Kidney tubule cell (primary cell): ENCODE data around the gene SAA2.
"Not testable (repeated sequence)": the region's sequence is repeated elsewhere in the genome, so short reads cannot be mapped to it uniquely, and the experiment has no call there.

Source experiments
- DNase-seq: peaks from one replicate; pipeline ENCODE4 v3.0.0-alpha.2; 2018; ENCODE audit warnings: low spot score

The SAA2 gene

DNA sequence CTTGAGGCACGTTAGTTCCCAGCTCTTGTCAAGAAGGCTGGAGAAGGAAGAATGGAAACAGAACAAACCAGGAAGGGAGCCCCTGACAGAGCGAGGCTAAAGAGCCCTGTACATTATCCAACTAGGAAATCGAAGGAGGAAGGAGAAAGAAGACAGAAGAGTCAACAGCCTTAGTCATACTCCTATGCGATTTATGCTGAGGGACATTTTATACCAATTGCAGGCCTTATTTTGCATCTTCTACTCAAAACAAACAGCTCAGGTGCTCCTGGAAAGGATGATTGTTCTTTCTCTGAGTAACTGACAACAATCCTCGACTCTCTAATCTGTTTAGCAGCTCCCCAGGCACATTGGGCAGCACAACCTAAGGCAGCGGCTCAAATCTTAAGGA lies 1.3 kb downstream of the SAA2 start:
- DNase-seq = not testable (repeated sequence)

DNA sequence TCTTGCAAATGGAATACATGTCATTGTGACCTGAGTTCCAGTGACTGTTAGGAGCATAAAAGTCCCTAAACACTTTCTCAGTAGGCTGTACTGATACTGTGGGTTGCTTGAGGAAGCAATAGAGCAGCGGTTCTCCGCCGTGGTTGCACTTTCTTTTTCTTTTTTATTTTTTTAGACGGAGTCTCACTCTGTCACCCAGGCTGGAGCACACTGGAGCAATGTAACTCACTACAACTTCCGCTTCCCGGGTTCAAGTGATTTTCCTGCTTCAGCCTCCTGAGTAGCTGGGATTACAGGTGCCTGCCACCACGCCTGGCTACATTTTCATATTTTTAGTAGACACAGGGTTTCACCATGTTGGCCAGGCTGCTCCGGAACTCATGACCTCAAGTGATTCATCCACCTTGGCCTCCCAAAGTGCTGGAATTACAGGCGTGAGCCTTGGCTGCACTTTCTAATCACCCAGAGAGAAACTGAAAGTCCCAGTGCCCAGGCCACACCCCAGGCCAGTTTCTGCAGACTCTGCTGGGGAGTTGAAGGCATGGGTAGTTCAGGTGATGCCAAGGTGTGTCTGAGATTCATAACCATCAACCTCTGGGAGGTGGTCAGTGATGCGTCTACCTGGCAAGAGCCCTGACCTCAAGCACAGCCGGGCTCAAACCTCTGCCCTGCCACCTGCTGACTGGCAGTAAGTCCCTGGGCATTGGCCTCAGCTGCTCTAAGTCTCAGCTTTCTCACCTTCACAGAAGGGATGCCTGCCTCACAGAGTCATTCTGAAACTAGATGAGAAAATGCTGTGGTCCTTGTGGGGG lies 1.9 kb downstream of the SAA2 start:
- peak; percentile 61 for DNase-seq

DNA sequence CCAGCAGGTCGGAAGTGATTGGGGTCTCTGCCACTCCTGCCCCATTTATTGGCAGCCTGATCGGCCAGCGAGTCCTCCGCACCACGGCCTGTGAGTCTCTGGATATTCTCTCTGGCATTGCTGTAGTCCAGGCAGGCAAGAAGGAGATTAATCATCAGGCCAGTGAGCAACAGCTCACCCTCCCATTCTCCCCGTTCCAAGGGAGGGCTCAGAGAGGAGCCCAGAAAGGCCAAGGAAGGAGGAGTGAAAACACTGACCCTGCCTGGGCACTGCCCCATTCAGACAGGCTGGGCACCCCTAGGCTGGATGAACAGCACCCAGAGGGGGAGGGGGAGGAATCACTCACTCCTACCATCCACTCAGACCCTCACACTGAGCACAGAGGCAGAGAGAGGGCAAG lies 3.1 kb downstream of the SAA2 start:
- peak; percentile 72 for DNase-seq

DNA sequence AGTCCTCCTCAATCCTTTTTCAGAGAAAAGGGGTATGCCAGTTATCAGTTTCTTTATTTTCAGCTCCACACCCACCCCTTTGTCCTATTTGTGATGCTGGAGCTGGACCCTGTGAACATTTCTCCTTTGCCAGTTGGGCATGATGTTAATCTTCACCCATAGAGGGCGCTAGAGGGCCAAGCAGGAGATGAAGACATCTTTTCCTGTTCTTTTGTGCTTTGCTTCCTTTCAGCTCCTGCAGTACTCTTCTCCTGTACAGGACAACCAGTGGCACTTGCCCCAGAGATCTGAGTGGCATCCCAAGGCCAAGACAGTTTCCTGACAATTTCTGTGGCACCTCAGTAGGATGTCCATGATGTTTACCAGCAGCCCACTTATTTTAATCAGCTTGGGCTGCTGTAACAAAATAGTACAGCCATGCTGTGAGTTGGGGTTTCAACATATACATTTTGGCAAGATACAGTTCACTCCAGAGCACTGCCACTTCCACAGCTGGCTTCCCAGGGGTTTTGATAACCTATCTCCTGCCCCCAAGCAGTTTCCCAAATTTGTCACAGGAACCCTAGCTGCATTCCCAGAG lies 4.6 kb downstream of the SAA2 start:
- peak; percentile 83 for DNase-seq

DNA sequence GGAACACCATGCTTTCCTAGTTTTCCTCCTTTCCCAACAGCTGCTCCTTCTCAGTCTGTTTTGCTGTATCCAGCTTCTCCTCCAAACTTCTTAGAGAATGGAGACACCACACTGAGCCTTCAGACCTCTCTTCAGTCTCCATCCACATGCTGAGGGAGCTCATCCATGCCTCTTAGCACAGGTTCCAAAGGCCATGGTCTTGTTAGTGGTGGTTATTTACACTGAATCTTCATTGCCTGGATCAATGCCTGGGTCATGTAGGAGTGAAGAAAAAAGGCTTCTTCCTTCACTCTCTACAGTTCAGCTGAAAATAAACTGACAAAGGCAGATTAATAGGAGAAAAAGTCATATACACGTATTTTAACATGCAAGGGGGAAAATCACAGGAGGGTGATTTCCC lies 8.8 kb downstream of the SAA2 start:
- DNase-seq = no peak

DNA sequence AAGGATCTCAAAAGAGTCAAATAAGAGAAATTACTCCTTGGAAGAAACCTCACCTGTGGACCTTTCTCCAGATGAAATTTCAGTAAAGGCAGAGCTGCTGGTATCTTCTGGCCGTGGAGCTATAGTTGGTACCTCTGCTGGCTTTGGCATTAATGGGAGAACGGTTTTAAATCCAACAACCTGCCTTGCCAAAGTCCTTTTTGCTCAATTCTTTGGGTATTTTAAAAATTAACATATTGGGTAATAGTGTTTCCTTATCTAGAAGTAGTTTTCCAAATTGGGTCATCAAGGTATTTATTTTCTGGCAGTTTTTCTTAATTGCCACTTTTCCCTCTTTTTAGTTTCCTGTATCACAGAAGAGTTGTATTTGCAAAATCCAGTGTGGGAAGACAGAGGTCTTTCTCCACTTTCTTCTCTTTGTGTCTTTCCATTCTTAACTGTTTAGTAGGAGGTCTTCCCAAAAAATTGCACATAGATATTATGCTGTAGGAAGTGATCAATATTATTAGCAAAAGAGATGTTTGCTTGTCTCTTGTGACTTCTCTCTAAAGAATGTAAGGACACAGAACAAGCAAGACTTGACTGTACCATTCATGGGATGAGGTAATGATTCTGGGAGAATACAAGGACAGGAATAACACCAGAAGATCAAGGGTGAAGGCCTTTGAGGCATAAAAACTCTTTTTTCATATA lies 11.7 kb downstream of the SAA2 start, which contains the start of gene SAA4:
Gene SAA4, minus strand, starts transcription at position 139 of the 693 bp plus-strand sequence. CDS start 876 bp downstream, outside the sequence.
- DNase-seq = peak; percentile 23

DNA sequence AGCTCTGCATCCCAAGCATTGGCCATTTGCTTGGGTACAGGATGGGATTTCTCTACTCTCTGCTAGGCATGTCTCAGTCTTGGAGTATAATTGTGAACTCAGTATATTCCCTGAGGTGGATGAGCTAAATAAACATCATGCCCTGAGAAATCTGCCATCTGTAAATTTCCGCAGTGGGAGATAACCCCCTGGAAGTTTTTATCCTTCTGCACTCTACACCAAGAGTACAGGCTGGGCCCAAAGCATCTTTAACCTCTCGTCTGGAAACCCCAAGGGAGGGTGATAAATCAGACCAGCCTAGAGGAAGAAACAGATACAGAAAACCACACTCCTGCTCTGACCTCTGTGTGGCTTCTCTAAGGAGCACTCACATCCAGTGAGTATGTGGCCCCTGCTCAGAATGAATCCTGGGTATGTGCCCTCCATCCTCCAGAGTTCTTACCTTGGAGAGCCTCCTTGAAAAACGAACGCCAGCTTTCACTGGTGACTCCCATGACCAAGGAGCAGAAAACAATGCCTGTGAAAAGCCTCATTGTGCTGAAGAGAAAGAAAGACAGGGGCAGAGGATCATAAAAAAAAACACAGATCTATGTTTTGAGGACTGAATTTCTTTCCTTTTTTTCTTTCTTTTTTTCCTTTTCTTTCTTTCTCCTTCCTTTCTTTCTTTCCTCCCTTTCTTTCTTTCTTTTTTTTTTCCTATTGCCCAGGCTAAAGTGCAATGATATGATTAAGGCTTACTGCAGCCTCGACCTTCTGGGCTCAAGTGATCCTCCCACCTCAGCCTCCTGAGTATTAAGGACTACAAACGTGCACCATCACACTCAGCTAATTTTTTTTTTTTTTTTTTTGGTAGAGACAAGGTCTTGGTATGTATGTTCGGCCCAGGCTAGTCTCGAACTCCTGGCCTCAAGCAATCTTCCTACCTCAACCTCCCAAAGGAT lies 12.8 kb downstream of the SAA2 start:
- no peak for DNase-seq

DNA sequence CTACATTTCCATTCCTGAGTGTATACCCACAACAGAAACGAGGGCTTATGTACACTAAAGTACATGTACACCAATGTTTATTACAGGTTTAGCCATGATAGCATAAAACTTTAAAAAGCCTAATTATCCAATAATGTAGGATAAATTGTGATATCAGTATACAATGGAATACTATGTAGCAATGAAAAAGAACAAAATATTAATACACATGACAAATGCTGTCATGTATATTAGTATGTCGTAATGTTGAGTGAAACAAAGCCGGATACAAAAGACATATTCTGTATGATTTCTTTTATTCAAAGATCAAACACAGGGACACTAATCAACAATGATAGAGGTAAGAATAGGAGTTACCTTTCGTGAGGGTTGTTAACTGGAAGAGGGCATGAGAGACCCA lies 14.6 kb downstream of the SAA2 start:
- DNase-seq = no peak

DNA sequence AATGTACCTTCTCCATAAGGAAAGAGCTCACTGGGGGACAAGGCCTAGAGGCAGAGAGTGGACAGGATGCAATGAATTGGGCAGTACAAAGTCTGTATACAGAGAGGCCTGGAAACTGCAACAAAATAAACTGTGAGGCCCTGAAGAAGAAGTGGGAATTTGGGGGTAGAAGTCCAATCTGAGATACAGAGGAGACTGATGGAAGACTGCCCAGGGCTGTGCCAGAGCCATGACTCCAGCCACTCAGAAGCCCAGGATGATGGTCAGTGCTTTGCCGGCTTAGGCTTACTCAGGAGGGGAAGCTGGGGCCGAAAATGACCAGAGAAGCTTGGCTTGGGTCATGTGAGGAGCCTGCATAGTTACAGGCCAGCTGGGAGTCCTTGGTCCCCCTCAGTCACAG lies 17.6 kb downstream of the SAA2 start:
- DNase-seq = no peak

DNA sequence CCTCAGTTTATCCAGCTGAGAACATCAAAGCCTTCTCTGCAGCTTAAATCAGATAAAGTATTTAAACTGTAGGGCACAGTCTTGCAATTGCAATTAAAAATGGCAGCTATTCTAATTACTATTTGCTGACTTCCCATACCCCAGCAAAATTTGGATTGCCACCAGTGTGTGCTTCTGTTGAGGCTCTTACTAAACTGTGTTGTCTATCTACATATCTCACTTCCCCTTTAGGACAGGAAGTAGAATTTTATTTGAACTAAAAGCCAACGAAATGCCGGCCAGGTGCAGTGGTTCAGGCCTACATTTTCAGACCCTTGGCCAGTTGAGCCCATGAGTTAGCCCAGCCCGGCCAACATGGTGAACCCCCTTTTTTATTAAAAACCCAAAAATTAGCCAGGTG lies 19.0 kb downstream of the SAA2 start:
- DNase-seq = no peak

DNA sequence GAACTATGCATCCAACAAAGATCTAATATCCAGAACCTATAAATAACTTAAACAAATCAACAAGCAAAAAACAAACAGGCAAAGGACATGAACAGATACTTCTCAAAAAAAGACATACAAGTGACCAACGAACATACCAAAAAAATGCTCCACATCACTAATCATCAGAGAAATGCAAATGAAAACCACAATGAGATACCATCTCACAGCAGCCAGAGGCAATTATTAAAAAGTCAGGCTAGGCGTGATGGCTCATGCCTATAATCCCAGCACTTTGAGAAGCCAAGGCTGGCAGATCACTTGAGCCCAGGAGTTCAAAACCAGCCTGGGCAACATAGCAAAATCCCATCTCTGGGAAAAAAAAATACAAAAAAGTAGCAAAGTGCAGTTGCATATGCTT lies 22.6 kb downstream of the SAA2 start:
- no peak for DNase-seq

DNA sequence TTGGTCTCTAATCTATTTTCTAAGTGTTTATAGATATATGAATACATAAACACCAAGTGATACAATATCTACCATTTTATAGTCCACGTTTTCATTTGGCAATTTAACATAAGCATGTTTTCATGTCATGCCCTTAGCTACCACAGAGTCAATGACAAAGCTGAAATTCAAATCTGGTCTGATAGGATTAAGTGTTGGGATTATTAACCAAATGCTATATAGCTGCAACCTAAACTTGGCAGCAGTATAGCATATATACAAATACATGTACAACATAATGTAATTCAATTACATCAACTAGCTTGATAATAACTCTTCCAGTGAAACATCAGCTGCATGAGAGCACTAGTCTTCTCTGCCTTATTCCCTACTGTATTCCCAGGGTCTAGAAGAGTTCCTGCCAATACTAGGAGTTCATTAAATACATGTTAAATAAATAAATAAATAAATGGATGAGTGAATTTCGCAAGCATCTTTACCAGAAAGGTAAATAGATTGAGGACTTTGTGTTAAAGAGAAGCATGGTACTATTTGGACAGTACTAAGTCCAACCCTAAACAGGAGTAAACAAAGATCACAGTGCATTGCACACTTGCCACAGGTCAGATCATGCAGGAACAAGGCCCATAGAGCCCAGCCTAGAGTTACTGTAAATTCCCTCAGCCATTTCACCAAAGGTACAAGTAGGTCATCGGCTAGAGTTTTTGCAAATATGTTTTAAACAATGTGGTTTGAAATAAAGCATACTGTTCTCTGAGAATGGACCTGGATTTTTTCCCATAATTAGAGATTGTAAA lies 24.7 kb downstream of the SAA2 start:
- DNase-seq = no peak

DNA sequence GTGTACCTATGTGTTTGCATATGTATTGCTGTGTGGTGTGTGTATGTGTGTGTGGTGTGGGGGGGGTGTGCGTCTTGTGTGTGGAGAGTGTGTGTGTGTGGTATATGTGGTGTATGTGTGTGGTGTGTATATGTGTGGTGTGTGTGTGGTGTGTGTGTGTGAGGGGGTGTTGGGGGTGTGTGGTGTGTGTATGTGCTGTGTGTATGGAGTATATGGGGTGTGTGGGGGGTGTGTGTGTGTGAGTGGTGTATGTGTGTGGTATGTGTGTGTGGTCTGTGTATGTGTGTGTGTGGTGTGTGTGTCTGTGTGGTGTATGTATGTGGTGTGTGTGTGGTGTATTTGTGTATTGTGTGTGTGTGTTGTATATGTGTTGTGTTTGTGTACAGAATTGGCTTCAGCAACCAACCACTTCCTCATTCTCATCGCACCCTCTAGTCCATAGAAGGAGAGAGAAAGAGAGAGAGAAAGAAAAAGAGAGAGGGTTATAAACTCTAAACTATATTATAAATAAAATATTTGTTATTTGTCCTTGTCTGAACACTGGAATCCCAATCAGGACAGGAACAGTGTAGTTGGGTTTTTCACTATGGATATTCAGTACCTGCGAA lies 25.6 kb downstream of the SAA2 start:
- DNase-seq = no peak

DNA sequence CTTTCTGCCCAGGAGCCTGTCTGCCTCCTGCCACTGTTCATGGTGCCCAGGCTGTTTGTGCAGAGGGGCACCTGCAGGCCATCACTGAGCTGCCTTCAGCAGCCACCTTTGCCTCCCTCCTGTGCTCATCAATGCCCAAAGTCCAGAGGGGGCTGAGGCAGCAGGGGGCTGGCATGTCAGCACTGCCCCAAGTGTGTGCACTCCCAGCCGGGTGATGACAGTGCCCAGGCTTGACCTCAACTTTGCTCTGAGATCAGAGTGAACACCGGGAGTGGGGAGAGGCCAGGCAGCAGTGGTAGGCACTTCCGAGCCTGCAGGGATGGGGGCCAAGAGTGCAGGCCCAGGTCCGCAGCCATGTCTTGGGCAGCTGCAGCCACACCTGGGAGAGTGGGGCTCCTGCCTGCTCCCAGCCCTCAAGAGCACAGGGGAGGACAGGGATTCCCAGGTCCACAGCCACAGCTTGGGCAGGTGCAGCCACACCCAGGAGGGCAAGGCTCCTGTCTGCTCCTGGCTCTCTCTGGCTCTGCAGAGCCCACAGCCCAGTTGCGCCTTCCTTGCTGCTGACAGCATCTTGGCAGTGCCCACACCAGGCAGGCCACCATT lies 27.1 kb downstream of the SAA2 start:
- DNase-seq = no peak

DNA sequence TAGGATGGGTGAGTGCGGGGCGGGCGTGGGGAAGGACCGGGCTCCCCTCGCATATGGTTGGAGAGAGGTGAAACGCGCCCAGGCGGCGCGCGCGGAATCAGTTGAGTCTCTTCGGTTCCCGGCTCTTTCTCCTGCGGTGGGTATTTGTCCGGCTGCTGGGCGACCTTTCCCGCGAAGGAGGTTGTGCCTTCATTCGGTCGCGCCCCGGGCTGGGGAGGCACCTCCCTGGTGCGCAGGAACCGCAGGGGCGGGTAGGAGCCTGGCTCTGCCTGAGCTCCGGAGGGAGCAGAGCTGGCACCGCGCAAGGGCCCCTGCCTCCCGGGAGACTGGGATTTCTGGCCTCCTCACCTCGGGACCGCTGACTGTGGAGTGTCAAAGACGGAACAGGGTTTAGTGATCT lies 39.4 kb downstream of the SAA2 start:
- DNase-seq = no peak

DNA sequence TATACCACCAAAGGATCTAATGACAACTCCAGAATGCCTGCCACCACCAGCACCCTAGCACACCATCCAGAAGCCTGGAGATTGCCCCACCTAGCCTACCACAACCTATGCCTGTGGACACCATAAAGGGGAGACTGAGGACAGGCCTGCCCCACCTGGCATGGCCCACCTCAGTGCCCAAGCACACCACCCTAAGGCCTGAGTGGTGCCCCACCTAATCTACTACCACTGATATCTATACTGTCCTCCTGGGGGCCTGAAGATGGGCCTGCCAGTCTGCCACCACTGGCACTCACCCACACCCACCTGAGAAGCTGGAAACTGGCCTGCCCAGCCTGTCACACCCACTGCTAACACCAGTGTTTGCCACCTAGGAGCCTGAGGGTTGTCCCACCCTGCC lies 43.7 kb downstream of the SAA2 start:
- DNase-seq = no peak

DNA sequence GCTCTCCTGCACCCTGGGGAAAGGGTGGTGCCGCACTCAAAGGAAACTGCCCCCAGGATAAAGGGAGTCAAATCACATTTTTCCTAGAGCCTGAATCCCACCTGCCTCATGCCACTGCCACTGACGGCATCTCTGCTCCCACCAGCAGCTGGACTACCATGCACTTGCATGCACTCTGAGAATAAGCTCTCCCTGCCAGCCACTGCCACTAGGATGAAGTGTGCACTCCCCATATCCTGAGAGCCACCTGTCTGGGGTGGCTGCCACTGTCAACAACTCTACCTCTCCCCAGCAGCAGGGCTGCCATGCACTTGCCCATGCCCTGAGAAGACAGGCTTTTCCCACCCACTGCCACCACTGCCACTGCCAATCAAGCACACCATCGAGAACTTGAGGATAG lies 44.2 kb downstream of the SAA2 start:
- DNase-seq = no peak

DNA sequence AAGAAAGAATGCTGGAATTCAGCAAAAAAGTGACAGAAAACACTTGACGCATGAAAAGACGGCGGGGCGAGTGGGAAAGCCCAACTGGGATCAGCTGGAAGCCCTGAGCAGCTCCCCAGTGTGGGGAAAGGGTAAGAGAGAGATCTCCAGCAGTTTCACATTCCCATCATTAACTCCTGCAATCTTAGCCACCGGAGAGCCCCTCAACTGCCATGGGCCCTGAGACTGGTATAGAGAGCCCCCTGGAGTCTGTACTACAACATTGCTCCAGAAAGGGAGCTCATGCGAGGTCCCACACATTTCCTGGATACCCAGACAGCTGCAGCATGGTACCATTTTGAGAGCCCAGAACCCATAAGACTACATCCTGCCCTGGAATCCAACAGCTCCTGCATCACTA lies 44.7 kb downstream of the SAA2 start:
- peak; percentile 16 for DNase-seq

DNA sequence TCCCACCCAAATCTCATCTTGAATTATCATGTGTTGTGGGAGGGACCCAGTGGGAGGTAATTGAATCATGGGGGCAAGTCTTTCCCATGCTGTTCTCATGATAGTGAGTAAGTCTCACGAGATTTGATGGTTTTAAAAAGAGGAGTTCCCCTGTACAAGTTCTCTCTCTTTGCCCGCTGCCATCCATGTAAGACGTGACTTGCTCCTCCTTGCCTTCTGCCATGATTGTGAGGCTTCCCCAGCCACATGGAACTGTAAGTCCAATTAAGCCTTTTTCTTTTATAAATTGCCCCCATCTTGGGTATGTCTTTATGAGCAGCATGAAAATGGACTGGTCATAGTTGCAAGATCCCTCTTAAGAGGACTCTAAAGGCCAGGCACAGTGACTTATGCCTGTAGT lies 50.7 kb downstream of the SAA2 start:
- not testable (repeated sequence) for DNase-seq

DNA sequence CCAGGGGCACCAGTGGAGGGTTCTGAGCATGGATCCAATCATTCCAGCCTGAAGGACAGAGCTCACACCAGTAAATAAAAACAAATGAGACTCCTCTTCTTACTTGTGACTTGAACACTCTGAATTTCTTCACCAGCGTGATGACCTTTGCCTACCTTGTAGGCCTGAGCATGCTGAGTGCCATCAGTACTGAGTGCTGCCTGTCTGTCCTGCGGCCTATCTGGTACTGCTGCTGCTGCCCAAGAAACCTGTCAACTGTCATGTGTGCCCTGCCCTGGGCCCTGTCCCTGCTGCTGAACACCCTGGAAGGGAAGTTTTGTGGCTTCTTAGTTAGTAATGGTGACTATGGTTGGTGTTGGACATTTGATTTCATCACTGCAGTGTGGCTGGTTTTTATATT lies 51.9 kb downstream of the SAA2 start:
- no peak for DNase-seq
